Heart left ventricle (tissue), 16 donors: Measurements from ENCODE around the gene ZNF524. TPM values are rescaled to one million over a fixed set of nuclear protein-coding genes. Genes with fewer than 3 reads are reported as not detected.

Experiments used
- ATAC-seq, 4 donors: fragments of 200-7000 bp; cut with Tn5 transposase; one replicate each; pipeline ENCODE4 v1.9.1; 2020 to 2022; ENCODE audit warnings: moderate library complexity in 4 of 4, mild to moderate bottlenecking in 3 of 4, moderate number of reproducible peaks in 1 of 4
- DNase-seq, 5 donors: peaks; one replicate each; pipeline ENCODE4 v3.0.0-alpha.2; 2020
- H3K27ac ChIP-seq, 12 donors: fragments of 200-600 bp; sonication (generic) in 4 of 12; one replicate each; pipeline versions ENCODE4 v1.5.0 to v1.8.0; 2016 to 2022; ENCODE audit warnings: mild to moderate bottlenecking in 2 of 12
- H3K27me3 ChIP-seq, 9 donors: fragments of 200-600 bp; sonication (generic) in 2 of 9; one replicate each; pipeline versions ENCODE4 v1.5.1 to v1.8.0; 2016 to 2022; ENCODE audit warnings: mild to moderate bottlenecking in 3 of 9
- H3K36me3 ChIP-seq, 9 donors: fragments of 200-600 bp; sonication (generic) in 2 of 9; one replicate each; pipeline versions ENCODE4 v1.5.0 to v1.8.0; 2018 to 2022; ENCODE audit warnings: mild to moderate bottlenecking in 2 of 9
- H3K4me1 ChIP-seq, 12 donors: fragments of 200-600 bp; sonication (generic) in 4 of 12; one replicate each; pipeline versions ENCODE4 v1.5.0 to v1.8.0; 2016 to 2022; ENCODE audit warnings: mild to moderate bottlenecking in 3 of 12
- H3K4me3 ChIP-seq, 12 donors: fragments of 200-600 bp; sonication (generic) in 4 of 12; one replicate each; pipeline versions ENCODE4 v1.5.0 to v1.8.0; 2017 to 2022; ENCODE audit warnings: mild to moderate bottlenecking in 9 of 12, moderate library complexity in 4 of 12
- H3K9me3 ChIP-seq, 12 donors: fragments of 200-600 bp; sonication (generic) in 4 of 12; one replicate each; pipeline versions ENCODE4 v1.5.0 to v1.8.0; 2016 to 2022; ENCODE audit warnings: mild to moderate bottlenecking in 1 of 12
- CTCF ChIP-seq, 12 donors: fragments of 200-600 bp; sonication (generic) in 4 of 12; IDR thresholded peaks; one replicate each; pipeline versions ENCODE4 v1.5.0 to v1.8.0; 2018 to 2022; ENCODE audit warnings: antibody characterized with exemption in 12 of 12, mild to moderate bottlenecking in 5 of 12
- POLR2A ChIP-seq, 2 donors: fragments of 450-650 bp; IDR thresholded peaks; one replicate each; pipeline ENCODE4 v1.6.1; 2017; ENCODE audit warnings: antibody characterized with exemption in 2 of 2, mild to moderate bottlenecking in 2 of 2, moderate library complexity in 2 of 2
- WGBS, 4 donors: extraction: QIAGEN DNeasy Blood & Tissue Kit in 2 of 4; methylation state at CpG; one replicate each; pipeline versions ENCODE4 v1.1.5 to v1.1.7; 2013 to 2018; 5-methylcytosine and 5-hydroxymethylcytosine counted together
- intact Hi-C, 10 donors: fragments of 100-400 bp; cut with DNase I; formaldehyde crosslinking; loops; one replicate each; pipeline versions ENCODE4 v1.11.1 to v1.14.2; 2022
- polyA plus RNA-seq, 2 donors: library from polyadenylated mRNA; stranded (reverse); fragments of 200-250 nt; gene quantifications; one replicate each; pipeline ENCODE4 v1.2.3, GENCODE V29; 2013
- total RNA-seq, 9 donors: library from RNA; depleted of rRNA in 2 of 9; stranded (reverse); fragments of >200 nt in 2 of 9; fragmentation: NEBNext Ultra II Directional in 3 of 9; extraction: Animal tissue kit (Norgen Biotek cat#: 25700) in 3 of 9; gene quantifications; one replicate each; pipeline versions ENCODE4 v1.1.0 to v1.2.4, GENCODE V29; 2016 to 2023
- donor health status: ischemic (EF 13 %, LVEDD 7.1; RV severe dilation, severe dysfunction).
- donor health status: healthy with polysubstance abuse.
- donor health status: DM: no; HTN: yes; CAD: no.
- donor health status: DM: no; HTN: no; CAD: no.
- donor health status: ischemic (EF 25% LVEDD 6.9; RV normal size, moderate dysfunction).
- donor health status: ischemic (EF 25% LVEDD 5.7; RV mildly dilated, moderate dysfunction).
- donor health status: healthy.
- donor health status: DM: yes; HTN: yes; CAD: no.
- donor health status: ischemic (EF 35%, LVEDD 5.7; RV mildly dilated, moderate dysfunction).
- donor health status: nonischemic (EF 11% LVEDD 7.7; RV severe dilation, severe dysfunction).
- donor health status: DM: yes; HTN: yes; CAD: no.
- donor health status: PGD.
- donor health status: ischemic (EF 29% LVEDD 5.4; RV normal size, mild dysfunction).
- donor health status: nonischemic (EF 23%, LVEDD 6.1; RV moderate dilation, normal function).

The ZNF524 gene
- total and polyA plus RNA-seq, 11 donors: 11.0 to 34.7 (median 16.7) TPM

DNA sequence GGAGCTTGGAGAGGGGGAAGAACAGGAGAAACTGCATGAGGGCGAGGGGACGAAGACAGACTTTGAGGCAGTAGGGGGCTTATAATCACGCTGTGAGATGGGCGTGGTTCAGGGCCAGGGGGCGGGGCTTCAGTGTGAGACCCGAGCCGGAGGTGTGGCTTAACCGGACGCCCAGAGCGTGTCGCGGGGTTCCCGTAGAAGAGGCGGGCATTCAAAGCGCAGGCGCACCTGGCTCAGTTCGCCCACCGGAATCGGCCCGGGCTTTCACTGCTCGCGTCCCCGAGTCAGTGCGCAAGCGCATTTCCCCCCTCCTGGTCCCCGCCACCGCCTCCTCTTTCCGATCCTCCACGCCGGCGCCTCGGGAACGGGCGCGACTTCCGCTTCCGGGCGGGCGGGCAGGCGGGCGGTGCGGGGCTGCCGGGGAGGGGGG, 5.1 kb downstream of the ZNF524 start:
- ATAC-seq: peak; percentile 84 to 92 (median 86)
- H3K9me3 ChIP-seq: no peaks in the 10 kb centered on the region
- peak overlapping the region; percentile 72 to 96 (median 83) for H3K4me3 ChIP-seq
- peaks cover 0 to 24% (median 10%) of the 10 kb centered on the region in 9 donors for H3K36me3 ChIP-seq
- H3K27me3 ChIP-seq: no peaks in the 10 kb centered on the region
- peaks cover 4 to 46% (median 31%) of the 10 kb centered on the region in 12 donors for H3K4me1 ChIP-seq
- 0% methylated on average over 25 to 43 of the region's 43 CpGs for WGBS, 4 donors
- intact Hi-C loops: loop anchor here in 6 of 10 donors (2.0 to 10.0 kb wide), 5 partner anchors 28 to 460 kb away; partner anchors contain the start of genes BRSK1 (in 1 of the 6), HSPBP1 (in 1 of the 6) and TNNT1 (in 1 of the 6)
- TF ChIP-seq CTCF (IDR thresholded peaks at IDR 0.05) (no peak), POLR2A (IDR thresholded peaks at IDR 0.05) (peak in 1 of 2 donors; percentile 53)
- peak overlapping the region; percentile 90 to 98 (median 96) for H3K27ac ChIP-seq
- peak; percentile 98 to 99 (median 99) for DNase-seq

- Histone ChIP-seq H3K36me3 (peaks cover 0 to 26% (median 13%) of the 10 kb centered on the region in 9 donors), H3K27ac (peak within 1 kb of the TSS; percentile 90 to 98 (median 96)), H3K27me3 (no peaks in the 10 kb centered on the region), H3K9me3 (no peaks in the 10 kb centered on the region), H3K4me1 (peaks cover 4 to 49% (median 32%) of the 10 kb centered on the region in 12 donors), H3K4me3 (peak within 1 kb of the TSS; percentile 72 to 96 (median 83))
- DNase-seq (peak; percentile 72 to 77 (median 75)), ATAC-seq (peak; percentile 8 to 46 (median 38))
- TF ChIP-seq POLR2A (IDR thresholded peaks at IDR 0.05): no peak
- peak; percentile 43 to 77 (median 64) for TF ChIP-seq CTCF (IDR thresholded peaks at IDR 0.05)
- 0 to 1% (median 0%) methylated on average over 22 to 44 of the region's 44 CpGs for WGBS, 4 donors
- intact Hi-C loops: loop anchor here in 7 of 10 donors (1.0 to 10.0 kb wide), 7 partner anchors 17 to 461 kb away; partner anchors contain the start of genes BRSK1 (in 1 of the 7), HSPBP1 (in 1 of the 7) and TNNT1 (in 1 of the 7)
Observed at GRCh38 chr19:55605637-55606470, 5.8 kb downstream of the ZNF524 start, which contains the start of gene ZNF865. Gene ZNF865, plus strand, starts transcription at chr19:55605647. Its CDS starts 7,972 bp downstream, at chr19:55613619.

GRCh38 chr19:55606471-55606787, 6.3 kb downstream of the ZNF524 start:
- no peaks in the 10 kb centered on the region for H3K27me3 ChIP-seq
- H3K4me3 ChIP-seq: peak overlapping the region in 11 of 12 donors; percentile 72 to 96 (median 79)
- no peak for DNase-seq
- 18 to 20% (median 20%) methylated on average over 12 of the region's 12 CpGs for WGBS, 4 donors
- H3K9me3 ChIP-seq: no peaks in the 10 kb centered on the region
- intact Hi-C loops: loop anchor here in 5 of 10 donors (1.0 to 10.0 kb wide), 6 partner anchors 16 to 462 kb away; partner anchors contain the start of genes BRSK1 (in 1 of the 5), HSPBP1 (in 1 of the 5) and TNNT1 (in 1 of the 5)
- H3K36me3 ChIP-seq: peaks cover 0 to 26% (median 13%) of the 10 kb centered on the region in 9 donors
- no peak for TF ChIP-seq POLR2A (IDR thresholded peaks at IDR 0.05)
- peak in 1 of 12 donors; percentile 5 for TF ChIP-seq CTCF (IDR thresholded peaks at IDR 0.05)
- no peak for ATAC-seq
- peaks cover 0 to 49% (median 32%) of the 10 kb centered on the region in 12 donors for H3K4me1 ChIP-seq
- H3K27ac ChIP-seq: peak overlapping the region in 11 of 12 donors; percentile 90 to 98 (median 97)
